ENCODE data around the gene KRTAP10-10. TPM values are rescaled to one million over a fixed set of nuclear protein-coding genes. Genes with fewer than 3 reads are reported as not detected.
"Not testable (repeated sequence)": the region's sequence is repeated elsewhere in the genome, so short reads cannot be mapped to it uniquely, and the experiment has no call there.

Gene KRTAP10-10
- total RNA-seq, 1 donor from 2014 or later = not detected

GRCh38 chr21:44619886-44620285, 17.3 kb upstream of the KRTAP10-10 start:
- DNase-seq (ENCODE audit: low spot score in 2 of 2) (no peak), FAIRE-seq (no peak)

DNA sequence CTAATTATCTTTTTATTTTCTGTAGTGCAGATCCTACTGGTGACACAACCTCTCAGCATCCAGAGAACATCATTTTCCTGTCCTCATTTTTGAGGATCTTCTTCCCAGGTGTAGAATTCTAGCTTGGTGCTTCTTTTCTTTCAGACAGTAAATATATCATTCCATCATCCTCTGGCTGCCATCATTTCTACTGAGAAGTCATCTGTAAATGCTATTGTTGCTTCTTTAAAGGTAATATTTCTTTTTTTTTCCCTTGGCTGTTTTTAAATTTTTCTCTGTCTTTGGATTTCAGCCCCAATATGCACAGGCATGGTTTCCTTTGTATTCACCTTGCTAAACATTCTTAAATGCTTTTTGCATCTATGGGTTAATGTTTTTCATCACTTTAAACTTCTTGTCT, 13.6 kb upstream of the KRTAP10-10 start:
- FAIRE-seq (no peak), DNase-seq (ENCODE audit: low spot score in 2 of 2) (no peak)

- DNase-seq (ENCODE audit: low spot score in 2 of 2) = no peak
- FAIRE-seq = no peak
Observed at GRCh38 chr21:44625756-44626155, 11.4 kb upstream of the KRTAP10-10 start.

- no peak for DNase-seq (ENCODE audit: low spot score in 2 of 2)
- FAIRE-seq = no peak
Observed at GRCh38 chr21:44626262-44626661, 10.9 kb upstream of the KRTAP10-10 start.

DNA sequence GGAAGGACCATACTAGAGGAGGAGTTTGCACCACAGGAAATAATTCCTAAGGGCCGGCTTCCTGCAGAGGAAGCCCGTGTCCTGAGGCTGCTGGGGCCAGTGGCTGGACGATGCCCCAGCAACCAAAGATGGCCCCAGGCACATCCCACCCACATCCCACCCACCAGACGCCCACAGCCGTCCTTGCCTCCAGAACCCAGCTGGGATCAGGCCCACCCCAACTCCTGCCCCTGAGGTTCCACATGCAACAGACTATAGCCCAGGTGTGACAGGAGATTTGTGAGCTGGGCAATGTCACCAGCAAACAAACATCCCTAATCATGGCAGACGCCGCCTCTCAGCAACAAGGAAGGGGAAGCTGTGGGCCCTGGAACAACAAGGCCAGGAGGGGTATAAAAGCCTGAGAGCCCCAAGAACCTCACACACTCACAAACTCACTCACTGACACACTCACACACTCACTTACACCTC, 10.4 kb upstream of the KRTAP10-10 start, which contains the start of gene KRTAP10-9:
TSS of gene KRTAP10-9 (plus strand) at position 421 of the 471 bp plus-strand sequence. CDS start 79 bp downstream, outside the sequence.
- FAIRE-seq (no peak), DNase-seq (ENCODE audit: low spot score in 2 of 2) (no peak)

- DNase-seq (ENCODE audit: low spot score in 2 of 2); FAIRE-seq: not testable (repeated sequence)
Observed at GRCh38 chr21:44627181-44627822, 9.9 kb upstream of the KRTAP10-10 start.

- not testable (repeated sequence) for DNase-seq (ENCODE audit: low spot score in 2 of 2); FAIRE-seq
Observed at GRCh38 chr21:44627831-44628233, 9.3 kb upstream of the KRTAP10-10 start.

DNA sequence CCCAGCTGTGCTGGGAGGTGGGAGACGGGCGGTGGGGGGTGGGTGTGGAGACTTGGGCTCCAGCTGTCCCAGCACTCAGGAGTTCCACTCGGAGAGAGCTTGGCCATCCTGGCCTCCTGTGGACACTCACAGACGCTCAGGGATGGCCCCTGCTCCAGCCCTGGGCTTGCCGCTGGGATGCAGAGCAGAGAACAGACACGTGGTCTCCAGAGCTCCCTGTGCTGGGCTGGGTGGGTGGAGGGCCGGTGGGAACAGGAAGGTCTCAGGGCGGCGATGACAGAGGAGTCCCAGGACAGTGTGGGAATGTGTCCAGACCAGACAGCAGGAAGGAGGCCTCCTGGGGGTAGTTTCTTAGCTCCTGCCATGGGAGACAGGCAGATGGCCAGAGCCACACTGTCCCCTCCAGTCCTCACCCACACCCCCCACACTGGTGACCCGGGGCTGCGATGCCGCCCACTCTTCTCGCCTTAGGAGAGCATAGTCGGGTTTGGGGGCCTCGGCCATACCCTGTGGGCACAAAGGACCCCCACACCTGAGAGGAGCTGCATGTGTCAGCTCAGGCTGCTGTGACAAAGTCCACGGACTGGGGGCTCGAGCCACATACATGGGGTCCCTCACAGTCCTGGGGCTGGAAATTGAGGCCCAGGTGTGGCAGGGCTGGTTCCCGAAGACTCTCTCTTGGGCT, 8.3 kb upstream of the KRTAP10-10 start:
- no peak for FAIRE-seq
- DNase-seq (ENCODE audit: low spot score in 2 of 2) = no peak

DNA sequence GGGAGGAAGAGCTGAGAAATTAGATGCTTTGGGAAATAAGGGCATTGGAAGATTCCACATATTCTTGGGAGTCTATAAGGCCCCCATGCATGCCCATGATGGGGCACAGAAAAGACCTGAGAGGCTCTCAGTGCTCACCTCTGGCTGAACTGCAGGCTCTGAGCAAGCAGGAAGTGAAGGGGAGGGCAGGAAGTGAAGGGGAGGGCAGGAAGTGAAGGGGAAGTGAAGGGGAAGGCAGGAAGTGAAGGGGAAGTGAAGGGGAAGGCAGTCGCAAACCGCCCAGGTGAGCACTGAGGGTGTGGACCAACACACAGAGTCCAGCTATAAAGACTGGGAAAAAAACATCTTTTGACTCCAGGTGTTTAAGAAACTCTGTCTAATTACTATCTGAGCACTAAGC, 6.7 kb upstream of the KRTAP10-10 start:
- no peak for FAIRE-seq
- no peak for DNase-seq (ENCODE audit: low spot score in 2 of 2)

GRCh38 chr21:44632067-44632466, 5.1 kb upstream of the KRTAP10-10 start:
- FAIRE-seq = no peak
- DNase-seq (ENCODE audit: low spot score in 2 of 2) = no peak

DNA sequence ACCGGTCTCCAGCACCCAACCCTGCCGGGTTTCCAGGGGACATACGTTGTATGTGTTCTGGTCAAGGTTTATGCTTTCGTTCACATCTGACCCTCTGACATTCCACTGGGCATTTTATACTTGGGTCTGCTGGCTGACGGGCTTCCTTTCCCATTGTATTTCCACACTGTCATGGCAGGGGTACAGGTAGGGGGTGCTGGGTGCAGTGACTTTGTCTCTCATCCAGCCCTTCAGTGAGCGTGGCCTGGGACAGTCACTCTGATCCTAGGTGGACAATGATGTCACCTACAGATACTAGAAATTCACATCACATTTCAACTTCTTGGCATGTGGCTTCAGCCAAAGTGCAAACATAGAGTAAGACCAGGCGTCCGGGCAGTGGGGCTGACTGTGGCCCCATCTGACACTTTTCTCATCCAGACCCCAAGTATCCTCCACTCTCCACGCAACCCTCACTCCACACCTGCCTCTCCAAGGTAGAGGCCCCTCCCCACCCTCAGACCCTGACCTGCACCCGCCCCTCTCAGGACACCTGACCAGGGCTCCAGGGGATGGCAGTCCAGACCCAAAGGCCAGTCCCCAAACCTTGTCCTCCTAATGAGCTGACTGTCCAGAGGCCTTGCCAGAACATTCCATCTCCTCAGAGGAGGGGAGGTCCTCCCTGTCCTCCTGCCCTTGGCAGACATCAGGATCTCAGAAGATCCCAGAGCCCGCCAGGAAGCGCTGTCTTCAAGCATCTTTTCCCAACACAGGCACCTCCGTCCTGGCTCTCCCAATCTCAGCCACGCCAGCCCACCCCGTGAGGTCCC, 743 bp upstream of the KRTAP10-10 start:
- FAIRE-seq = no peak
- no peak for DNase-seq (ENCODE audit: low spot score in 2 of 2)

DNA sequence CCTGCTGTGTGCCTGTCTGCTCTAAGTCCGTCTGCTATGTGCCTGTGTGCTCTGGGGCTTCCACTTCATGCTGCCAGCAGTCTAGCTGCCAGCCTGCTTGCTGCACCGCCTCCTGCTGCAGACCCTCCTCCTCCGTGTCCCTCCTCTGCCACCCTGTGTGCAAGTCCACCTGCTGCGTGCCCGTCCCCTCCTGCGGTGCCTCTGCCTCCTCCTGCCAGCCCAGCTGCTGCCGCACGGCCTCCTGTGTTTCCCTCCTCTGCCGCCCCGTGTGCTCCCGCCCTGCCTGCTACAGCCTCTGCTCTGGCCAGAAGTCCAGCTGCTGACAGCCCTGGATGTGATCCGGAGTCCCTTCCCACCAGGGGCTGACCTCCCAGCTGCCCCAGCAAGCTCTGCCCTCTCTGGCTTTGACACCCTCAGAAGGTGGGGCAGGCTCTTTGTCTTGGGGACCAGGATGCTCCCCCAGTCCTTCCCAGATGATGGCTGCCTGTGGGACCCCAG, 744 bp downstream of the KRTAP10-10 start:
- not testable (repeated sequence) for DNase-seq (ENCODE audit: low spot score in 2 of 2); FAIRE-seq

DNA sequence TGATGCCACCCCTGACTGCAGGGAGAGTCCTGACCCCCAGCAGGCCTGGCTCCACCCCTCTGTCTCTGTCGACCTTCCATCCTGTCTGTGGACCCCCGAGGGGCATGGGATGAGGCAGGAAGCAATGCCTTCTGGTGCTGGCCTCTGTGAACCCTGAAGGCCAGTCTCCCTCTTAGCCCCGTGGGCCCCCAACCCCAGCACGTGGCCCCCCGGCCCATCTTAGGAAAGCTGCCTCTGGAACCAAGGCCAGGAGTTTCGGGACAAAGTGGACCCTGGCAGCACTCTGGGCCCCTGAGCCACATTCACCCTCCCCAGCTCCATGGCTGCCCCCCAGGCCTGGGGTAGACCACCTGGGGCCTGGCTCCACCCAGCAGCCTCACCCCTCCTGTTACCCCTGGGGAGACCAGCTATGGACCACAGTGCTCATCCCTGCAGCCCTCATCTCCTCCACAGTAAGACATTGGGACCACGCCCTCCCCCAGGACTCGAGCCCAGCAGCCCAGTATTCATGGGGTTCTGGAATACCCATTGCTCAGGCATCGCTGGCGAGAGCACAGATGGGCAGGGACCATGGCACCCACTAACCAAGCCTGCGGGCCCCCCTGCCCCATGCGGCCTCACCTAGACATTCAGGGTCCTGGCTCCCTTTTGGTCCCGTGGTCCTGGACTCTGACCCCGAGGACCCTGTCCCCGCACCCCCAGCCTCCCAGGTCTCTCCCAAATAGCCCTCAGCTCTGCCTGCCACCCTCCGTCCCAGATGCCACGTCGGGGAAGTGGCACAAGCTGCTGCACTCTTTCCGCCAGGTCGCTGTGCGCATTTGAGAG, 1.6 kb downstream of the KRTAP10-10 start:
- not testable (repeated sequence) for DNase-seq (ENCODE audit: low spot score in 2 of 2); FAIRE-seq

DNA sequence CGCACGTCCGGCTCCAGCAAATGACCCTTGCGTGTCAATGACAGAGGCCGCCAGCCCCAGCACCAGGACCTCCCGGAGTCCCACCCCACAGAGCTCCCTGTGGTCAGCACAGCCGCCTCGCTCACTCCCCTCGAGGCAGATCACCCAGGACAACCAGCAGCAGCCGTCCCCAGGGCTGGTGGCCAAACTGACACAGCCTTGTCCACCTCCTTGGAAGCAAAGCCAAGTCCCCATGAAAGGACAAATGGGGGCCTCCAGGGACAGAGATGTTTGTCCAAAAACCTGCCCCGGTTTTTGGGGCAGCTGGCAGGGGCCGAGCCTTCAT, 2.1 kb downstream of the KRTAP10-10 start:
- FAIRE-seq (no peak), DNase-seq (ENCODE audit: low spot score in 2 of 2) (no peak)

- no peak for DNase-seq (ENCODE audit: low spot score in 2 of 2)
- no peak for FAIRE-seq
Observed at GRCh38 chr21:44640761-44641160, 3.6 kb downstream of the KRTAP10-10 start.

- no peak for DNase-seq (ENCODE audit: low spot score in 2 of 2)
- no peak for FAIRE-seq
Observed at GRCh38 chr21:44643741-44644310, 6.7 kb downstream of the KRTAP10-10 start.

DNA sequence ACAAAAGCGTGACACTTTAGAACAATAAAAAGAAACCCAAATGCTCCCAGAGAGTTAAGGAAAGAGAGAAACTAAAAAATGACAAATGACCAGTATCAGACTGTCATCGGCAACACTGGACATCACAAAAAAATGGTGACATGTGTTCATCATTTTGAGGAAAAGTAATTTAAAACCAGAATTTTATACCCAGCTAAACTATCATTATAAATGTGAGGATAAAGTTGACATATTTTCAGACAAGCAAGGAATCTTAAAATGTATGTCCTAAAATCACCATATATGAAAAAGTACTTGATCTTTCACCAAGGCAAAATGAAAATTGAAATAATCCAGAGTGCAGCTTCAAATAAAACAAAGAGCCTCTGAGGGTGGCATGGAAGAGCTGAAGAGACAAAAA, 7.7 kb downstream of the KRTAP10-10 start:
- FAIRE-seq = no peak
- no peak for DNase-seq (ENCODE audit: low spot score in 2 of 2)

GRCh38 chr21:44646366-44647221, 9.4 kb downstream of the KRTAP10-10 start, which contains the start of gene KRTAP10-11:
Gene KRTAP10-11, plus strand, starts transcription at chr21:44646414. Its CDS starts 45 bp downstream, at chr21:44646459.
- DNase-seq (ENCODE audit: low spot score in 2 of 2); FAIRE-seq: not testable (repeated sequence)

GRCh38 chr21:44647222-44647552, 10.0 kb downstream of the KRTAP10-10 start:
- no peak for DNase-seq (ENCODE audit: low spot score in 2 of 2)

More at GRCh38 chr21:44647222-44647552, 10.0 kb downstream of the KRTAP10-10 start:
- FAIRE-seq = no peak

All from frontal cortex (tissue), 4 donors.